HepG2 (cell line): ENCODE results near the gene MBD5. TPM values are rescaled to one million over a fixed set of nuclear protein-coding genes. Genes with fewer than 3 reads are reported as not detected.

ENCODE experiments used
- ATAC-seq: fragments of 200-7000 bp; cut with Tn5 transposase; 3 replicates; pipeline ENCODE4 v1.9.1; 2020; ENCODE audit warnings: mild to moderate bottlenecking, moderate library complexity
- BruUV-seq: library from RNA; stranded (reverse); fragments of 400-500 nt; replicated peaks from 2 replicates; lab custom pipeline; 2021; lab: Mats Ljungman, UMichigan
- CTCF ChIA-PET: fragments of 300-600 bp; formaldehyde crosslinking; extraction: SDS; loops from one replicate; lab custom pipeline; 2021; ENCODE audit warnings: low total read pairs, inconsistent platforms, low intra/inter-chr PET ratio; lab: Yijun Ruan, JAX
- POLR2A ChIA-PET: fragments of 350-600 bp; sonication (Branson Sonifier 250); formaldehyde crosslinking; loops from one replicate; lab custom pipeline; 2020; ENCODE audit warnings: antibody characterized with exemption, inconsistent platforms; lab: Yijun Ruan, JAX
- DNase-seq: peaks from one replicate; pipeline ENCODE4 v3.0.0-alpha.2; 2015; ENCODE audit warnings: low spot score
- FAIRE-seq: peaks from 3 replicates; lab custom pipeline; 2011; peaks lifted over from hg19 to GRCh38; lab: Jason Lieb, UNC
- H2AFZ ChIP-seq: one replicate; pipeline ENCODE4 v1.6.1; 2011; ENCODE audit warnings: low read length, inconsistent platforms
- H3K27ac ChIP-seq: fragments of 300-600 bp; 3 replicates; pipeline ENCODE4 v1.8.0; 2011; ENCODE audit warnings: mixed run types, mild to moderate bottlenecking, mixed read lengths, low read length, inconsistent platforms; ENCODE audit not compliant: insufficient read depth; ENCODE audit errors: extremely low read length
- H3K27me3 ChIP-seq, 2 experiments: fragments of 200-600 bp in 1 of 2; 2 replicates in 1 of 2; 3 replicates in 1 of 2; pipeline versions ENCODE4 v1.6.0 to v1.8.0; 2011; ENCODE audit warnings: low read length in 2 of 2, mild to moderate bottlenecking in 2 of 2, moderate library complexity in 2 of 2, inconsistent platforms in 1 of 2; ENCODE audit not compliant: insufficient read depth in 2 of 2, control insufficient read depth in 1 of 2
- H3K36me3 ChIP-seq, 2 experiments: fragments of 200-600 bp in 1 of 2; replicated peaks in 1 of 2; 2 replicates in 1 of 2; 3 replicates in 1 of 2; pipeline versions ENCODE4 v1.5.1 to v1.8.0; 2011; ENCODE audit warnings: low read length in 2 of 2, inconsistent platforms in 1 of 2; ENCODE audit not compliant: insufficient read depth in 2 of 2, control insufficient read depth in 1 of 2
- H3K4me1 ChIP-seq: 2 replicates; pipeline ENCODE4 v1.5.1; 2012; ENCODE audit warnings: low read length, inconsistent platforms; ENCODE audit not compliant: insufficient read depth
- H3K4me2 ChIP-seq: 2 replicates; pipeline ENCODE4 v1.6.0; 2011; ENCODE audit warnings: low read depth, low read length, inconsistent platforms
- H3K4me3 ChIP-seq, 3 experiments: fragments of 200-600 bp in 1 of 3; sonication (generic), shearing (Covaris generic) in 1 of 3; replicated peaks in 1 of 3; 2 replicates each; pipeline ENCODE4 v1.5.1; 2011 to 2016; ENCODE audit warnings: low read length in 3 of 3, inconsistent platforms in 2 of 3, low read depth in 2 of 3, mild to moderate bottlenecking in 2 of 3, control low read depth in 1 of 3, mixed read lengths in 1 of 3; ENCODE audit not compliant: insufficient read depth in 1 of 3
- H3K79me2 ChIP-seq: one replicate; pipeline ENCODE4 v1.6.1; 2011; ENCODE audit warnings: low read length, inconsistent platforms; ENCODE audit not compliant: insufficient read depth
- H3K9ac ChIP-seq: 2 replicates; pipeline ENCODE4 v1.6.0; 2011; ENCODE audit warnings: mild to moderate bottlenecking, low read depth, low read length, inconsistent platforms; ENCODE audit not compliant: insufficient read depth
- H3K9me3 ChIP-seq: 2 replicates; pipeline ENCODE4 v1.5.1; 2012; ENCODE audit warnings: mild to moderate bottlenecking, low read length
- H4K20me1 ChIP-seq: 2 replicates; pipeline ENCODE4 v1.6.0; 2011; ENCODE audit warnings: inconsistent platforms, mild to moderate bottlenecking, low read length, moderate library complexity; ENCODE audit not compliant: insufficient read depth
- CHD2 ChIP-seq: IDR thresholded peaks from 2 replicates; pipeline ENCODE4 v1.6.1; 2011; ENCODE audit warnings: low read depth, low read length, improper control_type of control experiment
- NCOA2 ChIP-seq: sonication (generic); formaldehyde crosslinking; IDR thresholded peaks from 2 replicates; pipeline ENCODE4 v1.8.0; 2022; ENCODE audit warnings: inconsistent platforms
- NFKB2 ChIP-seq: sonication (generic); formaldehyde crosslinking; IDR thresholded peaks from 2 replicates; pipeline ENCODE4 v1.4.0; 2020; ENCODE audit warnings: missing genetic modification reagents, borderline replicate concordance
- NONO ChIP-seq, 2 experiments: fragments of 450-650 bp in 1 of 2; sonication (generic) in 1 of 2; formaldehyde crosslinking in 1 of 2; IDR thresholded peaks in 1 of 2; conservative IDR thresholded peaks in 1 of 2; 2 replicates each; pipeline versions ENCODE4 v1.6.1 to v1.8.0; 2017 to 2022; ENCODE audit warnings: mild to moderate bottlenecking in 1 of 2, missing genetic modification reagents in 1 of 2, moderate library complexity in 1 of 2
- PHB2 ChIP-seq: fragments of 450-650 bp; IDR thresholded peaks from 2 replicates; pipeline ENCODE4 v1.6.1; 2018; ENCODE audit not compliant: partially characterized antibody
- SNAPC2 ChIP-seq: sonication (generic); formaldehyde crosslinking; IDR thresholded peaks from 2 replicates; pipeline ENCODE4 v1.8.1; 2022; ENCODE audit warnings: mild to moderate bottlenecking, missing genetic modification reagents
- TARDBP ChIP-seq: sonication (generic); formaldehyde crosslinking; IDR thresholded peaks from 2 replicates; pipeline ENCODE4 v1.8.0; 2022; ENCODE audit warnings: mild to moderate bottlenecking, missing genetic modification reagents
- ZKSCAN1 ChIP-seq: fragments of 150-350 bp; IDR thresholded peaks from 2 replicates; pipeline ENCODE4 v1.6.1; 2014; ENCODE audit warnings: low read length
- ZKSCAN5 ChIP-seq: sonication (generic); formaldehyde crosslinking; IDR thresholded peaks from 2 replicates; pipeline ENCODE4 v1.5.1; 2020; ENCODE audit warnings: mild to moderate bottlenecking, missing genetic modification reagents
- ZNF282 ChIP-seq: fragments of 450-650 bp; IDR thresholded peaks from 2 replicates; pipeline ENCODE4 v1.6.1; 2018; ENCODE audit not compliant: partially characterized antibody
- ZNF326 ChIP-seq: sonication (generic); formaldehyde crosslinking; IDR thresholded peaks from 2 replicates; pipeline ENCODE4 v1.4.0; 2020; ENCODE audit warnings: missing genetic modification reagents, borderline replicate concordance
- ZNF598 ChIP-seq: sonication (generic); formaldehyde crosslinking; IDR thresholded peaks from 2 replicates; pipeline ENCODE4 v1.5.1; 2020; ENCODE audit warnings: mild to moderate bottlenecking, missing genetic modification reagents, borderline replicate concordance
- ZSCAN20 ChIP-seq: sonication (generic); formaldehyde crosslinking; IDR thresholded peaks from 2 replicates; pipeline ENCODE4 v1.4.0; 2020; ENCODE audit warnings: missing genetic modification reagents, mild to moderate bottlenecking, borderline replicate concordance
- WGBS: methylation state at CpG from one replicate; pipeline ENCODE4 v1.1.6; 2017; ENCODE audit warnings: low lambda C conversion rate; 5-methylcytosine and 5-hydroxymethylcytosine counted together
- in situ Hi-C: cut with HindIII; loops from 2 replicates; pipeline ENCODE4 v1.10.0; 2017; ENCODE audit warnings: low pct_unique_long_range_greater_than_20kb; ENCODE audit not compliant: extremely low pct_ligation_motif_present
- intact Hi-C: fragments of 100-400 bp; cut with micrococcal nuclease; formaldehyde crosslinking; loops from one replicate; pipeline ENCODE4 v1.10.0; 2022; ENCODE audit not compliant: unreplicated experiment
- polyA plus RNA-seq, 8 experiments: library from polyadenylated mRNA; depleted of rRNA in 3 of 8; stranded (reverse) in 7 of 8; unstranded in 1 of 8; fragments of >200 nt; fragmentation: Illumina TruSeq in 4 of 8; extraction: Trizol in 4 of 8; gene quantifications; 2 replicates each; pipeline versions ENCODE4 v1.2.1 to v1.2.3, GENCODE V29; 2011 to 2016; ENCODE audit warnings: low read depth in 4 of 8, missing spikeins in 1 of 8, mixed read lengths in 1 of 8; ENCODE audit not compliant: insufficient read depth in 1 of 8
- total RNA-seq, 5 experiments: library from RNA; depleted of rRNA; stranded (reverse); fragments of >200 nt; fragmentation: Illumina TruSeq; extraction: Trizol; gene quantifications; 2 replicates each; pipeline ENCODE4 v1.2.3, GENCODE V29; 2016; ENCODE audit warnings: low read depth in 1 of 5
- TF ChIP-seq, protein P1 (sequence below): sonication (generic); formaldehyde crosslinking; conservative IDR thresholded peaks from 2 replicates; pipeline ENCODE4 v1.4.0; 2020; ENCODE audit warnings: missing genetic modification reagents
- TF ChIP-seq, protein P2 (sequence below): sonication (generic); formaldehyde crosslinking; IDR thresholded peaks from 2 replicates; pipeline ENCODE4 v1.5.0; 2020; ENCODE audit warnings: missing genetic modification reagents, mild to moderate bottlenecking, borderline replicate concordance
- TF ChIP-seq, protein P3 (sequence below): sonication (generic); formaldehyde crosslinking; IDR thresholded peaks from 2 replicates; pipeline ENCODE4 v1.4.0; 2020; ENCODE audit warnings: mild to moderate bottlenecking, low read depth, missing genetic modification reagents
- TF ChIP-seq, protein P4 (sequence below): sonication (generic); formaldehyde crosslinking; IDR thresholded peaks from 2 replicates; pipeline ENCODE4 v1.5.0; 2020; ENCODE audit warnings: mild to moderate bottlenecking, missing genetic modification reagents
- TF ChIP-seq, protein P5 (sequence below): sonication (generic); formaldehyde crosslinking; IDR thresholded peaks from 2 replicates; pipeline ENCODE4 v1.4.0; 2020; ENCODE audit warnings: missing genetic modification reagents

The MBD5 gene
- total and polyA plus RNA-seq, 2 of the 13 experiments (the other 11 are each of a cell fraction or from before 2014, with no cell fraction given): 13.5 to 26.4 TPM

DNA sequence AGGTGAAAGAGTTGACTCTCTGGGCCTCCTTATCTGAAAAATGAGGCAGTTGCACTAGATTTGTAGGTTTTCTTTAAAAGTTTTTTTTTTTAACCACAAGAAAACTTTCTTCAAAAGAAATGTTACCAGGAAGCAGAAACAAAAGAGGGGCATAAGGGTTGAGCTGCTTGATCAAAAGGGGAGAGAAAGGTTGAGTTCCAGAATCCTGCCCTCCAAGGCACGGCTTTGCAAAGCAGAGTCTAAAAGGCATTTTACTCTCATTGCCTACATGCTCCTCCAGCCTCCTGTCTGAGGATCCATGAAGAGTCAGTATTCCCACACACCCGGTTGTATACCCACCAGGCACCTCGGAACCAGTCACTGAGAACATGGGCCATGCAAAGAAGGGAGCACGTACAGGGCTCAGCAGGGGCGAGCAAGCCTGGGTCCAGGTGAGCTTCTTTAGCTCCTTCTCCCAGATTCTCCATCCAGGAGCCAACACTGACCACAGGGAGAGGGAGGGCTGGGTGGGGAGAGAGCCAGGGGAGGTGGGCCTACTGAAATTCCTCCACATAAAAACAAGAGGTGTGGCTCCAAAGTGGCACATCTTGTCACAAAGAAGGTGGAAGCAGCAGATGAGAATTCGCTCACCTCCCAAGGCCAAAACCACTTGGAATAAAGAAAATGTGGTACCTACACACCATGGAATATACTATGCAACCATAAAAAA is 507.6 kb downstream of the MBD5 start (continued):
- TF ChIP-seq, protein P1, sequence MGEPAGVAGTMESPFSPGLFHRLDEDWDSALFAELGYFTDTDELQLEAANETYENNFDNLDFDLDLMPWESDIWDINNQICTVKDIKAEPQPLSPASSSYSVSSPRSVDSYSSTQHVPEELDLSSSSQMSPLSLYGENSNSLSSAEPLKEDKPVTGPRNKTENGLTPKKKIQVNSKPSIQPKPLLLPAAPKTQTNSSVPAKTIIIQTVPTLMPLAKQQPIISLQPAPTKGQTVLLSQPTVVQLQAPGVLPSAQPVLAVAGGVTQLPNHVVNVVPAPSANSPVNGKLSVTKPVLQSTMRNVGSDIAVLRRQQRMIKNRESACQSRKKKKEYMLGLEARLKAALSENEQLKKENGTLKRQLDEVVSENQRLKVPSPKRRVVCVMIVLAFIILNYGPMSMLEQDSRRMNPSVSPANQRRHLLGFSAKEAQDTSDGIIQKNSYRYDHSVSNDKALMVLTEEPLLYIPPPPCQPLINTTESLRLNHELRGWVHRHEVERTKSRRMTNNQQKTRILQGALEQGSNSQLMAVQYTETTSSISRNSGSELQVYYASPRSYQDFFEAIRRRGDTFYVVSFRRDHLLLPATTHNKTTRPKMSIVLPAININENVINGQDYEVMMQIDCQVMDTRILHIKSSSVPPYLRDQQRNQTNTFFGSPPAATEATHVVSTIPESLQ (CRISPR knock-in tag): no peak
- TF ChIP-seq, protein P2, sequence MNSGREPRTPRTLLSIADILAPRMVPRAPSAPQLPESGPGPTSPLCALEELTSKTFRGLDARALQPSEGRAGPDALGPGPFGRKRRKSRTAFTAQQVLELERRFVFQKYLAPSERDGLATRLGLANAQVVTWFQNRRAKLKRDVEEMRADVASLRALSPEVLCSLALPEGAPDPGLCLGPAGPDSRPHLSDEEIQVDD (CRISPR knock-in tag): no peak

DNA sequence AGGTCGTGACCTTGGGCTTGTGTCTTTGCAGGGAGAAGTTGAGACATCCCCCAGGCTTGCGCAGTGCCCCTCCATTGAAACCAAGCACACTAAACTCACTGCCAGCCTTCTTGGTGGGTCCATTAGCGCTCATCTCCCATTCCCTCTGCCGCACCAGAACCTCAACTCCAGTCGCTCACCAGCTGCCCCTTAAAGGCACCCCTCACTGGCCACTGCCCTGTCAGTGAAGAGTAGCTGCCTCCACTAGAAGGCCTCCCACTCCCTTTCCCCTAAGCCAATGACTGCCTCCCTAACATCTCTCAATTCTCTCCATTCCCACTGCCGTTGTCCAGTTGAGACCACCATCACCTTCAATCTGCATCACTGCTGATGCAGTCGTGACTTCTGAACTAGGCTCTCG is 508.9 kb downstream of the MBD5 start:
- H2AFZ ChIP-seq: no peak overlapping the region
- no peak overlapping the region for H3K4me2 ChIP-seq
- peaks cover 0 to 15% of the 10 kb centered on the region in 2 experiments; a peak in 3 of 5 replicates for H3K27me3 ChIP-seq
- ChIA-PET CTCF (no interaction called here), POLR2A (no interaction called here)
- DNase-seq: no peak
- H3K79me2 ChIP-seq: no peaks in the 10 kb centered on the region
- no peaks in the 10 kb centered on the region for H3K9me3 ChIP-seq
- in situ Hi-C loops: no loop called here
- no peaks in the 10 kb centered on the region for H3K36me3 ChIP-seq
- no peak for ATAC-seq
- FAIRE-seq: no peak
- H4K20me1 ChIP-seq: no peaks in the 10 kb centered on the region
- BruUV-seq: no TSS peak
- no peak overlapping the region for H3K4me3 ChIP-seq
- H3K4me1 ChIP-seq: peaks cover 13% of the 10 kb centered on the region
- no peak overlapping the region for H3K9ac ChIP-seq
- H3K27ac ChIP-seq: no peak overlapping the region
- 48% methylated on average over 8 of the region's 8 CpGs for WGBS
- intact Hi-C loops: no loop called here
- TF ChIP-seq ZKSCAN5 (CRISPR knock-in tag): no peak
- TF ChIP-seq, protein P3, sequence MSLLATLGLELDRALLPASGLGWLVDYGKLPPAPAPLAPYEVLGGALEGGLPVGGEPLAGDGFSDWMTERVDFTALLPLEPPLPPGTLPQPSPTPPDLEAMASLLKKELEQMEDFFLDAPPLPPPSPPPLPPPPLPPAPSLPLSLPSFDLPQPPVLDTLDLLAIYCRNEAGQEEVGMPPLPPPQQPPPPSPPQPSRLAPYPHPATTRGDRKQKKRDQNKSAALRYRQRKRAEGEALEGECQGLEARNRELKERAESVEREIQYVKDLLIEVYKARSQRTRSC (CRISPR knock-in tag): no peak
- no peak for TF ChIP-seq SNAPC2
- TF ChIP-seq ZNF282: no peak
- TF ChIP-seq ZNF326 (CRISPR knock-in tag): no peak
- TF ChIP-seq NFKB2 (CRISPR knock-in tag): no peak
- TF ChIP-seq, protein P4, sequence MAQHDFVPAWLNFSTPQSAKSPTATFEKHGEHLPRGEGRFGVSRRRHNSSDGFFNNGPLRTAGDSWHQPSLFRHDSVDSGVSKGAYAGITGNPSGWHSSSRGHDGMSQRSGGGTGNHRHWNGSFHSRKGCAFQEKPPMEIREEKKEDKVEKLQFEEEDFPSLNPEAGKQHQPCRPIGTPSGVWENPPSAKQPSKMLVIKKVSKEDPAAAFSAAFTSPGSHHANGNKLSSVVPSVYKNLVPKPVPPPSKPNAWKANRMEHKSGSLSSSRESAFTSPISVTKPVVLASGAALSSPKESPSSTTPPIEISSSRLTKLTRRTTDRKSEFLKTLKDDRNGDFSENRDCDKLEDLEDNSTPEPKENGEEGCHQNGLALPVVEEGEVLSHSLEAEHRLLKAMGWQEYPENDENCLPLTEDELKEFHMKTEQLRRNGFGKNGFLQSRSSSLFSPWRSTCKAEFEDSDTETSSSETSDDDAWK (CRISPR knock-in tag): no peak
- TF ChIP-seq ZNF598: no peak
- no peak for TF ChIP-seq NCOA2 (CRISPR knock-in tag)
- TF ChIP-seq CHD2: no peak
- TF ChIP-seq ZSCAN20 (CRISPR knock-in tag): no peak
- TF ChIP-seq PHB2: no peak
- TF ChIP-seq, protein P5, sequence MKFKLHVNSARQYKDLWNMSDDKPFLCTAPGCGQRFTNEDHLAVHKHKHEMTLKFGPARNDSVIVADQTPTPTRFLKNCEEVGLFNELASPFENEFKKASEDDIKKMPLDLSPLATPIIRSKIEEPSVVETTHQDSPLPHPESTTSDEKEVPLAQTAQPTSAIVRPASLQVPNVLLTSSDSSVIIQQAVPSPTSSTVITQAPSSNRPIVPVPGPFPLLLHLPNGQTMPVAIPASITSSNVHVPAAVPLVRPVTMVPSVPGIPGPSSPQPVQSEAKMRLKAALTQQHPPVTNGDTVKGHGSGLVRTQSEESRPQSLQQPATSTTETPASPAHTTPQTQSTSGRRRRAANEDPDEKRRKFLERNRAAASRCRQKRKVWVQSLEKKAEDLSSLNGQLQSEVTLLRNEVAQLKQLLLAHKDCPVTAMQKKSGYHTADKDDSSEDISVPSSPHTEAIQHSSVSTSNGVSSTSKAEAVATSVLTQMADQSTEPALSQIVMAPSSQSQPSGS (CRISPR knock-in tag): no peak
- no peak for TF ChIP-seq NONO (IDR thresholded peaks at IDR 0.05)
- TF ChIP-seq NONO (CRISPR knock-in tag; conservative IDR thresholded peaks at IDR 0.05): no peak
- no peak for TF ChIP-seq ZKSCAN1
- TF ChIP-seq TARDBP (CRISPR knock-in tag): no peak
